Spleen (tissue), 11 donors: Measurements from ENCODE around the gene FGF23. TPM values are rescaled to one million over a fixed set of nuclear protein-coding genes. Genes with fewer than 3 reads are reported as not detected.

Experiments
- DNase-seq: peaks from one replicate; pipeline ENCODE4 v3.0.0-alpha.2; 2020
- H3K27ac ChIP-seq, 8 donors: fragments of 200-600 bp; sonication (generic) in 7 of 8; 1 replicate in 4 of 8; 2 replicates in 4 of 8; pipeline versions ENCODE4 v1.5.0 to v1.8.0; 2016 to 2021; ENCODE audit warnings: inconsistent platforms in 4 of 8, mild to moderate bottlenecking in 4 of 8, moderate library complexity in 1 of 8
- H3K27me3 ChIP-seq, 7 donors: fragments of 200-600 bp; sonication (generic) in 6 of 7; replicated peaks in 1 of 7; 1 replicate in 4 of 7; 2 replicates in 3 of 7; pipeline versions ENCODE4 v1.5.0 to v1.8.0; 2016 to 2021; ENCODE audit warnings: inconsistent platforms in 3 of 7, mild to moderate bottlenecking in 1 of 7
- H3K36me3 ChIP-seq, 6 donors: fragments of 200-600 bp; sonication (generic) in 5 of 6; 1 replicate in 4 of 6; 2 replicates in 2 of 6; pipeline versions ENCODE4 v1.5.0 to v1.8.0; 2016 to 2021; ENCODE audit warnings: inconsistent platforms in 2 of 6
- H3K4me1 ChIP-seq, 6 donors: fragments of 200-600 bp; sonication (generic) in 5 of 6; 1 replicate in 3 of 6; 2 replicates in 3 of 6; pipeline versions ENCODE4 v1.5.0 to v1.8.0; 2016 to 2021; ENCODE audit warnings: inconsistent platforms in 3 of 6
- H3K4me3 ChIP-seq, 8 donors: fragments of 200-600 bp; sonication (generic) in 7 of 8; 1 replicate in 4 of 8; 2 replicates in 4 of 8; pipeline versions ENCODE4 v1.5.0 to v1.8.0; 2016 to 2021; ENCODE audit warnings: inconsistent platforms in 4 of 8, mild to moderate bottlenecking in 4 of 8, moderate library complexity in 2 of 8
- H3K9me3 ChIP-seq, 8 donors: fragments of 200-600 bp; sonication (generic) in 7 of 8; 1 replicate in 4 of 8; 2 replicates in 4 of 8; pipeline versions ENCODE4 v1.5.0 to v1.8.0; 2016 to 2021; ENCODE audit warnings: inconsistent platforms in 4 of 8
- POLR2A ChIP-seq, 3 donors: fragments of 450-650 bp; IDR thresholded peaks; one replicate each; pipeline ENCODE4 v1.5.1; 2017; ENCODE audit warnings: antibody characterized with exemption in 3 of 3, mild to moderate bottlenecking in 1 of 3
- POLR2AphosphoS5 ChIP-seq, 3 donors: sonication (generic); formaldehyde crosslinking; IDR thresholded peaks; one replicate each; pipeline ENCODE4 v1.5.1; 2017; ENCODE audit warnings: antibody characterized with exemption in 3 of 3
- WGBS, 5 donors: extraction: QIAGEN DNeasy Blood & Tissue Kit in 3 of 5; methylation state at CpG; one replicate each; pipeline versions ENCODE4 v1.1.5 to v1.1.7; 2013 to 2018; 5-methylcytosine and 5-hydroxymethylcytosine counted together
- intact Hi-C: fragments of 100-400 bp; cut with DNase I; formaldehyde crosslinking; loops from one replicate; pipeline ENCODE4 v1.15.0; 2023; ENCODE audit warnings: low total_unique reads
- polyA plus RNA-seq, 3 donors: library from polyadenylated mRNA; stranded (reverse); fragments of 200-250 nt; gene quantifications; one replicate each; pipeline ENCODE4 v1.2.1, GENCODE V29; 2013
- total RNA-seq, 7 donors: library from RNA; depleted of rRNA in 3 of 7; stranded (reverse); fragments of >200 nt in 3 of 7; fragmentation: NEBNext Ultra II Directional in 4 of 7; extraction: Animal tissue kit (Norgen Biotek cat#: 25700) in 4 of 7; gene quantifications; one replicate each; pipeline versions ENCODE4 v1.1.0 to v1.2.1, GENCODE V29; 2016 to 2021
- TF ChIP-seq, protein P1 (sequence below), 11 experiments: fragments of 200-600 bp in 7 of 11; fragments of 450-650 bp in 4 of 11; sonication (generic) in 4 of 11; IDR thresholded peaks in 8 of 11; conservative IDR thresholded peaks in 3 of 11; 1 replicate in 7 of 11; 2 replicates in 4 of 11; pipeline versions ENCODE4 v1.4.0 to v1.8.0; 2016 to 2021; ENCODE audit warnings: antibody characterized with exemption in 11 of 11, inconsistent platforms in 4 of 11, mild to moderate bottlenecking in 1 of 11
- donor health status: healthy with polysubstance abuse.
- donor health status: DM: no; HTN: no; CAD: no; lungs with moderate emphysema.
- donor health status: DM: no; HTN: no; CAD: no.
- donor health status: Bipolar disorder and iron deficiency.
- donor health status: healthy.
- donor health status: DM: no; HTN: no; CAD: no.
- donor health status: DM: yes; HTN: yes; CAD: no.

The FGF23 gene
- total and polyA plus RNA-seq, 10 donors: 0.03 TPM; not detected in 9

DNA sequence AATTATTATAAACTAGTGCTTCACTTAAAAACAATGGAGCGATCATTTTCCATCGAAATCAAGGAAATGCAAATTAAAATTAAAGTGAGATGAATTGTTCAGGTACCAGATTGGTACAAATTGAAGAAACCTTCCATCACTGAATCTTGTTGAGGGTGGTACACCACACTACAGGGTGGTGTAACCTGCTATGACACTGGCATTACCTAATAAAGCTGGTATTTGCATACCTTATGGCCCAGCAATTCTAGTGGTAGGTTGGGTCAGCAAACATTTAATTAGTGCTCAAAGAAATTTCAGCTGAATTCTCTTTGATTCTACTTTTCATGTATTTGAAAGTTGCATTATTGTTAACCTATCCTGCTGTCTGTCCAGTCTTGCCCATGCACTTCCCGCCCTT is 49.3 kb downstream of the FGF23 start:
- no peak for DNase-seq
- WGBS, 5 donors: 94 to 98% (median 97%) methylated on average over 3 of the region's 3 CpGs
- TF ChIP-seq, protein P1, sequence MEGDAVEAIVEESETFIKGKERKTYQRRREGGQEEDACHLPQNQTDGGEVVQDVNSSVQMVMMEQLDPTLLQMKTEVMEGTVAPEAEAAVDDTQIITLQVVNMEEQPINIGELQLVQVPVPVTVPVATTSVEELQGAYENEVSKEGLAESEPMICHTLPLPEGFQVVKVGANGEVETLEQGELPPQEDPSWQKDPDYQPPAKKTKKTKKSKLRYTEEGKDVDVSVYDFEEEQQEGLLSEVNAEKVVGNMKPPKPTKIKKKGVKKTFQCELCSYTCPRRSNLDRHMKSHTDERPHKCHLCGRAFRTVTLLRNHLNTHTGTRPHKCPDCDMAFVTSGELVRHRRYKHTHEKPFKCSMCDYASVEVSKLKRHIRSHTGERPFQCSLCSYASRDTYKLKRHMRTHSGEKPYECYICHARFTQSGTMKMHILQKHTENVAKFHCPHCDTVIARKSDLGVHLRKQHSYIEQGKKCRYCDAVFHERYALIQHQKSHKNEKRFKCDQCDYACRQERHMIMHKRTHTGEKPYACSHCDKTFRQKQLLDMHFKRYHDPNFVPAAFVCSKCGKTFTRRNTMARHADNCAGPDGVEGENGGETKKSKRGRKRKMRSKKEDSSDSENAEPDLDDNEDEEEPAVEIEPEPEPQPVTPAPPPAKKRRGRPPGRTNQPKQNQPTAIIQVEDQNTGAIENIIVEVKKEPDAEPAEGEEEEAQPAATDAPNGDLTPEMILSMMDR (IDR thresholded peaks at IDR 0.05 in 8 of 11, conservative IDR thresholded peaks at IDR 0.05 in 3 of 11): no peak
- Histone ChIP-seq H3K9me3 (no peaks in the 10 kb centered on the region), H3K27ac (no peak overlapping the region), H3K27me3 (no peaks in the 10 kb centered on the region), H3K4me3 (no peak overlapping the region), H3K4me1 (peaks cover 0 to 27% (median 0%) of the 10 kb centered on the region in 6 donors), H3K36me3 (peaks cover 0 to 63% (median 8%) of the 10 kb centered on the region in 6 donors)
- intact Hi-C loops: no loop called here

DNA sequence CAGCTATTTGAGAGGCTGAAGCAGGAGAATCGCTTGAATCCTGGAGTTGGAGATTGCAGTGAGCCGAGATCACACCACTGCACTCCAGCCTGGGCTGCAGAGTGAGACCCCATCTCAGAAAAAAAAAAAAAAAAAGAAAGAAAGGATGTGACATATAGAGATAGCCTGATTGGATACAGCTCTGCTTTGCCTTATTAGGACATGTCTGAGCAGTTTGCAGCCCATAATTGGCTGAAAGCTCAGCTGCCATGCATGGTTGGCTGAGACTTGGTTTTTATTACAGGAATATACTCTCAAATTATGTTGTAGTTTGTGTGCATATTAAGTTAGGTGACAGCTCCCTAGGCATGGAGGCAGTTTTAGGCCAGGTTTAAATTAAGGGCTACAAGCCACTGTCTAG is 52.2 kb downstream of the FGF23 start:
- Histone ChIP-seq H3K4me1 (peaks cover 7 to 50% (median 18%) of the 10 kb centered on the region in 6 donors), H3K4me3 (no peak overlapping the region), H3K27me3 (no peaks in the 10 kb centered on the region), H3K9me3 (no peaks in the 10 kb centered on the region), H3K27ac (peak overlapping the region in 1 of 8 donors; percentile 13), H3K36me3 (peaks cover 0 to 47% (median 3%) of the 10 kb centered on the region in 6 donors)
- 93 to 100% (median 96%) methylated on average over 2 of the region's 2 CpGs for WGBS, 5 donors
- DNase-seq: no peak
- TF ChIP-seq, protein P1 (IDR thresholded peaks at IDR 0.05 in 8 of 11, conservative IDR thresholded peaks at IDR 0.05 in 3 of 11): no peak
- no peak for TF ChIP-seq POLR2A (IDR thresholded peaks at IDR 0.05)
- TF ChIP-seq POLR2AphosphoS5 (IDR thresholded peaks at IDR 0.05): no peak
- intact Hi-C loops: no loop called here

DNA sequence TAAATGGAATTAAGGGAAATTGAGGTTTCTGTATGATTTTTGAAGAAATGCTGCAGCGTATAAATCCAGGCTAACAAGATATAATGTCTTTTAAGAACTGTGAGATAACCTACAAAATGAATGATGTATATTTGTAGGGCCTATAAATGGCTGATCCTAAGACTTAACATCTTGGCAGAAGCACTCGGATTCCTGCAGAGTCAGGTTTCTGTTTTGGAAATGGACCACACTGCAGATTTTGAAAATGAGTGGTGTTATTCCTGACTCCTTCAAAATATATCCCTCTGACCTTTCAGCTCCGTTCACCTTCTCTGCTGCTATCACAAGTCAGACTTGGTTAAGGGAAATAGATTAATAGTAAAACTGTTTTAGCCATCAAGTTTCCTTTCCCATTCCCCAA is 53.5 kb downstream of the FGF23 start:
- Histone ChIP-seq H3K4me1 (peaks cover 13 to 61% (median 27%) of the 10 kb centered on the region in 6 donors), H3K9me3 (no peaks in the 10 kb centered on the region), H3K4me3 (no peak overlapping the region), H3K27me3 (no peaks in the 10 kb centered on the region), H3K27ac (no peak overlapping the region), H3K36me3 (peaks cover 0 to 35% (median 3%) of the 10 kb centered on the region in 6 donors)
- TF ChIP-seq, protein P1 (IDR thresholded peaks at IDR 0.05 in 8 of 11, conservative IDR thresholded peaks at IDR 0.05 in 3 of 11): no peak
- TF ChIP-seq POLR2AphosphoS5 (IDR thresholded peaks at IDR 0.05): no peak
- 83 to 91% (median 88%) methylated on average over 3 of the region's 3 CpGs for WGBS, 5 donors
- intact Hi-C loops: no loop called here
- DNase-seq: no peak

DNA sequence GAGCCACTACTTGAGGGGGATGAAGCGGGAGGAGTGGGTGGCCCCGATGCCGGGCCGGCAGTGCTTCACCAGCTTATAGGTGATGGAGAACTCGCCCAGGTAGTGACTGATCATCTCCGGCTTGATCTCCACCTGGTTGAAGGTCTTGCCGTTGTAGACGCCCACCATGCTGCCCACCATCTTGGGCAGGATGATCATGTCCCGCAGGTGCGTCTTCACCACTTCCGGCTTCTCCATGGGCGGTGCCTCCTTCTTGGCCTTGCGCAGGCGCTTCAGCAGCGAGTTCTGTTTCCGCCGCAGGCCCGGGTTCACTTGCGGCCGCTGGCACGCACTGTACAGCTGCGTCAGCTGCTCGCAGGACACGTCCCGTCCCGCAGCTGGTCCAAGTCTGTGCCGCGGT is 55.1 kb downstream of the FGF23 start:
- WGBS, 5 donors: 97 to 99% (median 98%) methylated on average over 27 to 28 of the region's 28 CpGs
- intact Hi-C loops: no loop called here
- H3K9me3 ChIP-seq: no peaks in the 10 kb centered on the region
- H3K27me3 ChIP-seq: no peaks in the 10 kb centered on the region
- no peak overlapping the region for H3K4me3 ChIP-seq
- TF ChIP-seq POLR2AphosphoS5 (IDR thresholded peaks at IDR 0.05) (no peak), POLR2A (IDR thresholded peaks at IDR 0.05) (no peak)
- TF ChIP-seq, protein P1 (IDR thresholded peaks at IDR 0.05 in 8 of 11, conservative IDR thresholded peaks at IDR 0.05 in 3 of 11): no peak
- peaks cover 16 to 59% (median 32%) of the 10 kb centered on the region in 6 donors for H3K4me1 ChIP-seq
- DNase-seq: peak; percentile 71
- H3K36me3 ChIP-seq: peaks cover 0 to 22% (median 3%) of the 10 kb centered on the region in 6 donors
- no peak overlapping the region for H3K27ac ChIP-seq
